H9 (cell line): ENCODE data around the gene TMEM132D. TPM values are rescaled to one million over a fixed set of nuclear protein-coding genes. Genes with fewer than 3 reads are reported as not detected.

Experiments
- DNase-seq: peaks from one replicate; pipeline ENCODE4 v3.0.0-alpha.2; 2017
- H2AFZ ChIP-seq: one replicate; pipeline ENCODE4 v1.6.1; 2013; ENCODE audit warnings: mild to moderate bottlenecking, low read length, control low read depth, moderate library complexity
- H2AK5ac ChIP-seq: 2 replicates; pipeline ENCODE4 v1.6.1; 2013; ENCODE audit warnings: low read length, control low read depth, mixed read lengths; ENCODE audit not compliant: insufficient read length
- H2BK120ac ChIP-seq: one replicate; pipeline ENCODE4 v1.6.1; 2013; ENCODE audit warnings: low read depth, mild to moderate bottlenecking, low read length, control low read depth, inconsistent platforms; ENCODE audit not compliant: poor library complexity, severe bottlenecking
- H2BK12ac ChIP-seq: 2 replicates; pipeline ENCODE4 v1.6.1; 2013; ENCODE audit warnings: low read length, control low read depth, mixed read lengths, low read depth; ENCODE audit not compliant: insufficient read length
- H2BK15ac ChIP-seq: 2 replicates; pipeline ENCODE4 v1.6.1; 2013; ENCODE audit warnings: low read depth, low read length, control low read depth
- H2BK20ac ChIP-seq: one replicate; pipeline ENCODE4 v1.6.1; 2013; ENCODE audit warnings: low read depth, mild to moderate bottlenecking, low read length, control low read depth, inconsistent platforms; ENCODE audit not compliant: poor library complexity, severe bottlenecking
- H2BK5ac ChIP-seq: 2 replicates; pipeline ENCODE4 v1.6.1; 2013; ENCODE audit warnings: low read length, control low read depth, mixed read lengths; ENCODE audit not compliant: insufficient read length
- H3K14ac ChIP-seq: 2 replicates; pipeline ENCODE4 v1.6.1; 2013; ENCODE audit warnings: low read length, control low read depth; ENCODE audit not compliant: insufficient read depth
- H3K18ac ChIP-seq: 2 replicates; pipeline ENCODE4 v1.6.1; 2013; ENCODE audit warnings: low read depth, mild to moderate bottlenecking, mixed read lengths, low read length, control low read depth; ENCODE audit not compliant: insufficient read length
- H3K23ac ChIP-seq: 2 replicates; pipeline ENCODE4 v1.6.1; 2013; ENCODE audit warnings: low read length, control low read depth, mixed read lengths, low read depth; ENCODE audit not compliant: insufficient read length
- H3K23me2 ChIP-seq: 2 replicates; pipeline ENCODE4 v1.6.1; 2013; ENCODE audit warnings: low read depth, mild to moderate bottlenecking, mixed read lengths, low read length, control low read depth; ENCODE audit not compliant: insufficient read length, poor library complexity, severe bottlenecking
- H3K27ac ChIP-seq: 2 replicates; pipeline ENCODE4 v1.5.1; 2013; ENCODE audit warnings: low read length, control low read depth, mixed read lengths, low read depth; ENCODE audit not compliant: insufficient read length
- H3K27me3 ChIP-seq: 2 replicates; pipeline ENCODE4 v1.6.1; 2013; ENCODE audit warnings: low read length, control low read depth, inconsistent platforms; ENCODE audit not compliant: insufficient read depth
- H3K4ac ChIP-seq: 2 replicates; pipeline ENCODE4 v1.6.1; 2013; ENCODE audit warnings: low read depth, mild to moderate bottlenecking, control low read depth, inconsistent platforms, low read length, moderate library complexity
- H3K4me1 ChIP-seq: 2 replicates; pipeline ENCODE4 v1.6.1; 2013; ENCODE audit warnings: low read length, control low read depth, inconsistent platforms; ENCODE audit not compliant: insufficient read depth
- H3K4me2 ChIP-seq: 2 replicates; pipeline ENCODE4 v1.6.1; 2013; ENCODE audit warnings: low read length, control low read depth, mixed read lengths; ENCODE audit not compliant: insufficient read length, insufficient read depth
- H3K56ac ChIP-seq: 2 replicates; pipeline ENCODE4 v1.6.1; 2013; ENCODE audit warnings: low read depth, mild to moderate bottlenecking, mixed read lengths, low read length, control low read depth; ENCODE audit not compliant: insufficient read length
- H3K79me1 ChIP-seq: 2 replicates; pipeline ENCODE4 v1.6.1; 2013; ENCODE audit warnings: low read depth, mild to moderate bottlenecking, moderate library complexity, low read length, control low read depth, inconsistent platforms; ENCODE audit not compliant: insufficient read depth, poor library complexity, severe bottlenecking
- H3K79me2 ChIP-seq: 2 replicates; pipeline ENCODE4 v1.6.1; 2013; ENCODE audit warnings: low read length, control low read depth, inconsistent platforms; ENCODE audit not compliant: insufficient read depth
- H3K9ac ChIP-seq: 2 replicates; pipeline ENCODE4 v1.6.1; 2013; ENCODE audit warnings: low read length, control low read depth, mixed read lengths; ENCODE audit not compliant: insufficient read length; ENCODE audit errors: extremely low read depth
- H3K9me3 ChIP-seq: one replicate; pipeline ENCODE4 v1.6.1; 2013; ENCODE audit warnings: low read depth, low read length, inconsistent platforms; ENCODE audit not compliant: control insufficient read depth
- H3T11ph ChIP-seq: one replicate; pipeline ENCODE4 v1.6.1; 2013; ENCODE audit warnings: mild to moderate bottlenecking, low read length, control low read depth, inconsistent platforms
- H4K20me1 ChIP-seq: one replicate; pipeline ENCODE4 v1.6.1; 2013; ENCODE audit not compliant: control insufficient read depth, insufficient read length, insufficient read depth
- H4K5ac ChIP-seq: 2 replicates; pipeline ENCODE4 v1.6.1; 2013; ENCODE audit warnings: low read depth, mild to moderate bottlenecking, mixed read lengths, low read length, control low read depth; ENCODE audit not compliant: insufficient read length
- H4K8ac ChIP-seq: replicated peaks from 2 replicates; pipeline ENCODE4 v1.6.1; 2013; ENCODE audit warnings: low read length, control low read depth, mixed read lengths, low read depth; ENCODE audit not compliant: insufficient read length
- H4K91ac ChIP-seq: 2 replicates; pipeline ENCODE4 v1.6.1; 2013; ENCODE audit warnings: low read depth, mild to moderate bottlenecking, moderate library complexity, mixed read lengths, low read length, control low read depth; ENCODE audit not compliant: insufficient read length
- H3K27ac Mint-ChIP-seq, 3 experiments: 2 replicates in 2 of 3; 3 replicates in 1 of 3; pipeline ENCODE4 v1.8.0; 2020 to 2021; ENCODE audit warnings: mixed read lengths in 3 of 3, mild to moderate bottlenecking in 1 of 3, moderate library complexity in 1 of 3
- H3K27me3 Mint-ChIP-seq: 2 replicates; pipeline ENCODE4 v1.8.0; 2021; ENCODE audit warnings: low read depth, mild to moderate bottlenecking, moderate library complexity, mixed read lengths
- H3K36me3 Mint-ChIP-seq, 3 experiments: 2 replicates in 2 of 3; 3 replicates in 1 of 3; pipeline ENCODE4 v1.8.0; 2020 to 2021; ENCODE audit warnings: low read depth in 3 of 3, mixed read lengths in 3 of 3; ENCODE audit not compliant: insufficient read depth in 1 of 3
- H3K4me1 Mint-ChIP-seq, 2 experiments: 2 replicates each; pipeline ENCODE4 v1.8.0; 2020; ENCODE audit warnings: mixed read lengths in 2 of 2
- H3K4me3 Mint-ChIP-seq, 2 experiments: 2 replicates in 1 of 2; 3 replicates in 1 of 2; pipeline ENCODE4 v1.8.0; 2020 to 2021; ENCODE audit warnings: mild to moderate bottlenecking in 2 of 2, mixed read lengths in 2 of 2, moderate library complexity in 1 of 2
- H3K9me3 Mint-ChIP-seq, 2 experiments: 2 replicates in 1 of 2; 3 replicates in 1 of 2; pipeline ENCODE4 v1.8.0; 2020; ENCODE audit warnings: mild to moderate bottlenecking in 2 of 2, mixed read lengths in 2 of 2, moderate library complexity in 1 of 2
- total RNA-seq: library from RNA; stranded (reverse); gene quantifications from 2 replicates; pipeline ENCODE4 v1.2.1, GENCODE V29; 2021
- TF ChIP-seq, protein P1 (sequence below): fragments of 200-600 bp; sonication (generic); conservative IDR thresholded peaks from 3 replicates; pipeline ENCODE4 v1.8.0; 2021; ENCODE audit warnings: antibody characterized with exemption, mild to moderate bottlenecking

The TMEM132D gene
- total RNA-seq, 1 experiment from 2014 or later: 6.1 TPM

DNA sequence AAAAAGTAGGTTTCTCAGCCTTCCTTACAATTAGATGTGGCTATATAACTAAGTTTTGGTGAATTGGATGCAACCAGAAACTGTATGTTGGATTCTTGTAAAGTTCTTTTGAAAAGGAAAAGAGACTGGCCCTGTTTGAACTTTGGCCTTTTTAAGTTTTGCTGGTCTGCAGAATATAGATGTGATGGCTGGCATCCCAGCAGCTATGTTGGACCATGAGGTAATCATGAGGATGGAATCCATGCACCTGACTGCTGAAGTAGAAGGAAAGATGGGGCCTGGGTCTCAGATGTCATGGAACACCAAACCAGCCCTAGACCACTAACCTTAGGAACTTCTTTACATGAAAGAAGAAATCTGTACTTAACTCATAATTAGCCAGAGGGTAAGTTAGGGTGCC, 568.1 kb downstream of the TMEM132D start:
- Histone ChIP-seq H2BK12ac (no peak overlapping the region), H2AFZ (no peak overlapping the region), H3K23ac (no peak overlapping the region), H4K8ac (no peak overlapping the region), H3K27ac (no peak overlapping the region), H2BK15ac (no peak overlapping the region), H2AK5ac (no peak overlapping the region), H3T11ph (no peak overlapping the region), H3K9me3 (no peaks in the 10 kb centered on the region), H3K4me2 (no peak overlapping the region), H2BK120ac (no peak overlapping the region), H2BK5ac (no peak overlapping the region), H3K4me1 (peaks cover 5% of the 10 kb centered on the region; the same call in 1 of the 2 replicates), H3K18ac (no peak overlapping the region), H3K9ac (no peak overlapping the region), H3K14ac (no peak overlapping the region), H3K27me3 (no peaks in the 10 kb centered on the region), H3K4ac (no peak overlapping the region), H3K56ac (no peak overlapping the region), H3K79me2 (no peaks in the 10 kb centered on the region), H3K23me2 (no peaks in the 10 kb centered on the region), H4K5ac (no peak overlapping the region), H4K91ac (no peak overlapping the region), H2BK20ac (no peak overlapping the region), H4K20me1 (no peaks in the 10 kb centered on the region), H3K79me1 (no peaks in the 10 kb centered on the region)
- Mint-ChIP-seq H3K4me1 (peaks cover 25 to 37% of the 10 kb centered on the region in 2 experiments), H3K27me3 (no peaks in the 10 kb centered on the region; the same call in 1 of the 2 replicates), H3K9me3 (peaks cover 0 to 3% of the 10 kb centered on the region in 2 experiments; a peak in 2 of 5 replicates), H3K4me3 (no peak overlapping the region), H3K27ac (no peak overlapping the region), H3K36me3 (peaks cover 3 to 8% (median 3%) of the 10 kb centered on the region in 3 experiments; a peak in 6 of 7 replicates)
- TF ChIP-seq, protein P1, sequence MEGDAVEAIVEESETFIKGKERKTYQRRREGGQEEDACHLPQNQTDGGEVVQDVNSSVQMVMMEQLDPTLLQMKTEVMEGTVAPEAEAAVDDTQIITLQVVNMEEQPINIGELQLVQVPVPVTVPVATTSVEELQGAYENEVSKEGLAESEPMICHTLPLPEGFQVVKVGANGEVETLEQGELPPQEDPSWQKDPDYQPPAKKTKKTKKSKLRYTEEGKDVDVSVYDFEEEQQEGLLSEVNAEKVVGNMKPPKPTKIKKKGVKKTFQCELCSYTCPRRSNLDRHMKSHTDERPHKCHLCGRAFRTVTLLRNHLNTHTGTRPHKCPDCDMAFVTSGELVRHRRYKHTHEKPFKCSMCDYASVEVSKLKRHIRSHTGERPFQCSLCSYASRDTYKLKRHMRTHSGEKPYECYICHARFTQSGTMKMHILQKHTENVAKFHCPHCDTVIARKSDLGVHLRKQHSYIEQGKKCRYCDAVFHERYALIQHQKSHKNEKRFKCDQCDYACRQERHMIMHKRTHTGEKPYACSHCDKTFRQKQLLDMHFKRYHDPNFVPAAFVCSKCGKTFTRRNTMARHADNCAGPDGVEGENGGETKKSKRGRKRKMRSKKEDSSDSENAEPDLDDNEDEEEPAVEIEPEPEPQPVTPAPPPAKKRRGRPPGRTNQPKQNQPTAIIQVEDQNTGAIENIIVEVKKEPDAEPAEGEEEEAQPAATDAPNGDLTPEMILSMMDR: no peak
- no peak for DNase-seq
